ENCODE results near the gene SLC38A3. TPM values are rescaled to one million over a fixed set of nuclear protein-coding genes. Genes with fewer than 3 reads are reported as not detected.

SLC38A3 gene
- total and polyA plus RNA-seq, 2 of the 8 experiments (the other 6 are each of a cell fraction or from before 2014, with no cell fraction given), result 1.2 to 3.7 TPM

DNA sequence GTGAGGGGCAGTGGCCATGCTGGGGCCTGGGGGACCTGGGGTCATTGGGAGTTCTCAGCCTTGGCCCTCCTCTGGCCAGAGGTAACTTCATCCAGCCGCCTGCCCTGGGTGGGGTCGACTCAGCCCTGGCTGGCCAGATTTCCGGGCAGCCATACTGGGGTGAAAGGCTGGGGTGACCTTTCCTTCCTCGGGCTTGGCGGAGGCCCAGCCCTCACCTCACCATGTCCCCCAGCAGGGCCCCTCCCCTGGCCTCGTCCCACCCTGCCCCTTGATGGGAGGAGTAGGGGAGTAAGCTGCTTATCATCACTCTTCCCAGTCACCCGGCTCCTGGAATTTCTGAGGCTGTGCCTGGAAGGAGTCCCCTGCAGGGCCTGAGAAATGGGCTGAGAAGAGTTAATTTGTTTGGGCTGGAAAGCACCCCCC lies 44.5 kb upstream of the SLC38A3 start (continued):
- TF ChIP-seq, protein P1, sequence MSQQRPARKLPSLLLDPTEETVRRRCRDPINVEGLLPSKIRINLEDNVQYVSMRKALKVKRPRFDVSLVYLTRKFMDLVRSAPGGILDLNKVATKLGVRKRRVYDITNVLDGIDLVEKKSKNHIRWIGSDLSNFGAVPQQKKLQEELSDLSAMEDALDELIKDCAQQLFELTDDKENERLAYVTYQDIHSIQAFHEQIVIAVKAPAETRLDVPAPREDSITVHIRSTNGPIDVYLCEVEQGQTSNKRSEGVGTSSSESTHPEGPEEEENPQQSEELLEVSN (IDR thresholded peaks at IDR 0.05), result no peak

All from H1 (cell line).